ENCODE measurements around the gene L3MBTL3. TPM values are rescaled to one million over a fixed set of nuclear protein-coding genes. Genes with fewer than 3 reads are reported as not detected.

L3MBTL3 gene
- total RNA-seq, 2 donors from 2014 or later = 9.8 to 13.1 TPM

GRCh38 chr6:130189531-130190397 is 171.4 kb downstream of the L3MBTL3 start:
- no peak overlapping the region for H3K4me3 ChIP-seq
- no peak overlapping the region for H3K9ac ChIP-seq (ENCODE audit: low read depth in 2 of 2, low read length in 2 of 2)
- intact Hi-C loops (cut with DNase I) = no loop called here
- no peaks in the 10 kb centered on the region for H3K27me3 ChIP-seq
- no peak for TF ChIP-seq CTCF (IDR thresholded peaks at IDR 0.05)
- H3K4me1 ChIP-seq = no peaks in the 10 kb centered on the region
- H3K36me3 ChIP-seq = no peaks in the 10 kb centered on the region
- no peak for DNase-seq
- no peaks in the 10 kb centered on the region for H3K9me3 ChIP-seq
- no peak overlapping the region for H3K27ac ChIP-seq

Other genes starting within 250 kb of the L3MBTL3 start
- gene TMEM244, start 157.3 kb upstream of the L3MBTL3 start, total RNA-seq = not detected
- gene SAMD3, start 204.4 kb downstream of the L3MBTL3 start, total RNA-seq = 1 to 10 TPM; 1.7 to 5.1 TPM

All from colonic mucosa (tissue), 4 donors.